Activated CD4-positive, alpha-beta memory T cell treated with anti-CD3 and anti-CD28 coated beads for 36 hours (primary cell): ENCODE results near the gene IFRD1. TPM values are rescaled to one million over a fixed set of nuclear protein-coding genes. Genes with fewer than 3 reads are reported as not detected.

Source experiments
- total RNA-seq, 2 experiments: library from RNA; stranded (reverse); gene quantifications; one replicate each; pipeline ENCODE4 v1.2.3, GENCODE V29; 2021

Gene IFRD1
- total RNA-seq, 2 experiments from 2014 or later: 43.4 to 49.7 TPM

Other genes starting within 250 kb of the IFRD1 start
- gene DOCK4, start 244.1 kb upstream of the IFRD1 start, total RNA-seq: 1 to 10 TPM in 1 of 2 experiments, under 1 TPM in 1; 0.36 to 1.1 TPM
- gene ZNF277, start 243.8 kb upstream of the IFRD1 start, total RNA-seq: 10 to 100 TPM; 24.9 to 26.6 TPM
- under 1 TPM; 0.80 to 1.00 TPM for gene LSMEM1, start 30.5 kb downstream of the IFRD1 start, total RNA-seq